Gastrocnemius medialis (tissue), 4 donors: ENCODE measurements around the gene TMEM88. TPM values are rescaled to one million over a fixed set of nuclear protein-coding genes. Genes with fewer than 3 reads are reported as not detected.

Experiments
- ATAC-seq, 2 donors: fragments of 150-250 bp; one replicate each; pipeline ENCODE4 v1.9.1; 2016
- DNase-seq, 2 donors: peaks; one replicate each; pipeline ENCODE4 v3.0.0-alpha.2; 2019
- H3K27ac ChIP-seq, 4 donors: fragments of 200-600 bp; sonication (generic); 1 replicate in 1 of 4; 2 replicates in 3 of 4; pipeline ENCODE4 v1.5.1; 2016 to 2018; ENCODE audit warnings: mild to moderate bottlenecking in 2 of 4, moderate library complexity in 1 of 4
- H3K27me3 ChIP-seq, 3 donors: fragments of 200-600 bp; sonication (generic) in 2 of 3; 1 replicate in 1 of 3; 2 replicates in 2 of 3; pipeline versions ENCODE4 v1.5.1 to v1.6.0; 2016 to 2019; ENCODE audit warnings: mild to moderate bottlenecking in 1 of 3, moderate library complexity in 1 of 3
- H3K36me3 ChIP-seq, 2 donors: fragments of 200-600 bp; sonication (generic) in 1 of 2; one replicate each; pipeline ENCODE4 v1.5.1; 2017 to 2018
- H3K4me1 ChIP-seq, 2 donors: fragments of 200-600 bp; sonication (generic) in 1 of 2; one replicate each; pipeline ENCODE4 v1.5.1; 2016 to 2017; ENCODE audit warnings: mild to moderate bottlenecking in 2 of 2
- H3K4me3 ChIP-seq, 4 donors: fragments of 200-600 bp; sonication (generic) in 3 of 4; 1 replicate in 1 of 4; 2 replicates in 3 of 4; pipeline ENCODE4 v1.5.1; 2016 to 2019; ENCODE audit warnings: mild to moderate bottlenecking in 2 of 4
- H3K9me3 ChIP-seq, 3 donors: fragments of 200-600 bp; sonication (generic) in 2 of 3; 1 replicate in 1 of 3; 2 replicates in 2 of 3; pipeline ENCODE4 v1.5.1; 2016 to 2019
- CTCF ChIP-seq, 5 experiments: fragments of 450-650 bp in 3 of 5; fragments of 200-600 bp in 2 of 5; sonication (generic) in 2 of 5; IDR thresholded peaks in 4 of 5; conservative IDR thresholded peaks in 1 of 5; 1 replicate in 4 of 5; 2 replicates in 1 of 5; pipeline ENCODE4 v1.5.1; 2016 to 2019; ENCODE audit warnings: antibody characterized with exemption in 5 of 5, mild to moderate bottlenecking in 3 of 5, moderate library complexity in 3 of 5
- POLR2A ChIP-seq, 2 donors: fragments of 450-650 bp; IDR thresholded peaks; one replicate each; pipeline ENCODE4 v1.6.1; 2017; ENCODE audit warnings: antibody characterized with exemption in 2 of 2, mild to moderate bottlenecking in 2 of 2, moderate library complexity in 2 of 2
- in situ Hi-C, 4 donors: fragments of 200-750 bp; cut with MboI; loops; one replicate each; pipeline versions ENCODE4 v1.15.0 to v1.8.0; 2017; ENCODE audit warnings: low sequenced_read_pairs in 4 of 4
- intact Hi-C: fragments of 100-400 bp; cut with DNase I; formaldehyde crosslinking; loops from one replicate; pipeline ENCODE4 v1.15.1; 2023; ENCODE audit warnings: low total_unique reads
- total RNA-seq, 4 donors: library from RNA; depleted of rRNA; stranded (reverse); fragments of >200 nt; gene quantifications; one replicate each; pipeline versions ENCODE4 v1.1.0 to v1.2.3, GENCODE V29; 2016

The TMEM88 gene
- total RNA-seq, 4 donors from 2014 or later, result 18.8 to 56.8 (median 27.9) TPM

GRCh38 chr17:7897090-7897489 lies 42.2 kb downstream of the TMEM88 start:
- DNase-seq (no peak), ATAC-seq (no peak)
- intact Hi-C loops (loop anchor here (10.0 kb wide), 1 partner anchor 152 kb away; no protein-coding TSS in a partner anchor), in situ Hi-C loops (loop anchor here in 1 of 4 donors (25.0 kb wide), 1 partner anchor 160 kb away; no protein-coding TSS in a partner anchor)
- Histone ChIP-seq H3K36me3 (peaks cover 0 to 4% of the 10 kb centered on the region in 2 donors), H3K4me1 (peaks cover 0 to 5% of the 10 kb centered on the region in 2 donors), H3K27me3 (no peaks in the 10 kb centered on the region), H3K9me3 (no peaks in the 10 kb centered on the region), H3K27ac (no peak overlapping the region), H3K4me3 (no peak overlapping the region)
- TF ChIP-seq CTCF (IDR thresholded peaks at IDR 0.05 in 4 of 5, conservative IDR thresholded peaks at IDR 0.05 in 1 of 5) (no peak), POLR2A (IDR thresholded peaks at IDR 0.05) (no peak)

DNA sequence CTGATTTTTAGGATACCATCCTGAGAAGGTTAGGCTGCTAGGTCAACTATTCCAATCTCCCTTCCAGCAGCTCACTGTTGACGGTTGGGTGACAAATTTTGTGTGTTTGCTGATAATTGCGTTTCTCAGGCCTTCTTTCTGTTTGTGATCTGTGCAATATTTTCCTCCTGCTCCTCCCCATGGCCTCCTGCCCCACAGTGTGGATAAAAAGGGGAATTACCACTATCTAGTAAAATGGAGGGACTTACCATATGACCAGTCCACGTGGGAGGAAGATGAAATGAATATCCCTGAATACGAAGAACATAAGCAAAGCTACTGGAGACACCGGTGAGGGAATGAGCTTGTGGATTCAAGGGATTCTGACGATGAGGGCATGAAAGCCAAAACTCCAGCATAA lies 42.9 kb downstream of the TMEM88 start:
- Histone ChIP-seq H3K27ac (no peak overlapping the region), H3K9me3 (no peaks in the 10 kb centered on the region), H3K36me3 (peaks cover 0 to 4% of the 10 kb centered on the region in 2 donors), H3K4me1 (peaks cover 0 to 5% of the 10 kb centered on the region in 2 donors), H3K4me3 (no peak overlapping the region), H3K27me3 (no peaks in the 10 kb centered on the region)
- in situ Hi-C loops, result loop anchor here in 1 of 4 donors (25.0 kb wide), 1 partner anchor 160 kb away; no protein-coding TSS in a partner anchor
- DNase-seq (no peak), ATAC-seq (peak; percentile 59 to 68)
- intact Hi-C loops, result loop anchor here (2.0 to 10.0 kb wide), 2 partner anchors 35 to 153 kb away; no protein-coding TSS in a partner anchor
- TF ChIP-seq POLR2A (IDR thresholded peaks at IDR 0.05) (no peak), CTCF (IDR thresholded peaks at IDR 0.05 in 4 of 5, conservative IDR thresholded peaks at IDR 0.05 in 1 of 5) (peak; percentile 28 to 51 (median 43))

GRCh38 chr17:7903154-7904103 lies 48.6 kb downstream of the TMEM88 start:
- peaks cover 0 to 23% of the 10 kb centered on the region in 2 donors for H3K36me3 ChIP-seq
- no peaks in the 10 kb centered on the region for H3K27me3 ChIP-seq
- H3K27ac ChIP-seq, result no peak overlapping the region
- H3K4me1 ChIP-seq, result no peaks in the 10 kb centered on the region
- no peaks in the 10 kb centered on the region for H3K9me3 ChIP-seq
- intact Hi-C loops (no loop called here), in situ Hi-C loops (no loop called here)
- no peak for ATAC-seq
- no peak overlapping the region for H3K4me3 ChIP-seq
- DNase-seq, result no peak
- TF ChIP-seq POLR2A (IDR thresholded peaks at IDR 0.05) (no peak), CTCF (IDR thresholded peaks at IDR 0.05 in 4 of 5, conservative IDR thresholded peaks at IDR 0.05 in 1 of 5) (no peak)

Other genes starting within 250 kb of the TMEM88 start
- gene FXR2, start 240.2 kb upstream of the TMEM88 start, total RNA-seq, result 100 to 1,000 TPM; 100 to 174 (median 140) TPM
- 10 to 100 TPM; 38.4 to 79.4 (median 60.4) TPM for gene SAT2, start 227.2 kb upstream of the TMEM88 start, total RNA-seq
- not detected for gene SHBG, start 224.9 kb upstream of the TMEM88 start, total RNA-seq
- under 1 TPM; 0.10 to 0.81 (median 0.21) TPM for gene ATP1B2, start 204.1 kb upstream of the TMEM88 start, total RNA-seq
- 10 to 100 TPM; 14.1 to 17.0 (median 15.4) TPM for gene TP53, start 167.6 kb upstream of the TMEM88 start, total RNA-seq
- gene WRAP53, start 166.6 kb upstream of the TMEM88 start, total RNA-seq, result 1 to 10 TPM; 2.6 to 5.8 (median 3.7) TPM
- under 1 TPM in 3 of 4 donors, not detected in 1; 0.13 to 0.46 (median 0.31) TPM for gene EFNB3, start 149.9 kb upstream of the TMEM88 start, total RNA-seq
- gene DNAH2, start 137.3 kb upstream of the TMEM88 start, total RNA-seq, result not detected
- 1 to 10 TPM; 1.9 to 8.2 (median 4.4) TPM for gene KDM6B, start 20.8 kb upstream of the TMEM88 start, total RNA-seq
- gene NAA38, start 2.5 kb downstream of the TMEM88 start, total RNA-seq, result 100 to 1,000 TPM in 2 of 4 donors, 10 to 100 TPM in 2; 57.4 to 133 (median 96.6) TPM
- 10 to 100 TPM in 2 of 4 donors, 1 to 10 TPM in 2; 4.1 to 14.7 (median 9.0) TPM for gene CYB5D1, start 2.9 kb downstream of the TMEM88 start, total RNA-seq
- 1 to 10 TPM; 5.4 to 7.7 (median 6.0) TPM for gene CHD3, start 33.7 kb downstream of the TMEM88 start, total RNA-seq
- 1 to 10 TPM in 1 of 4 donors, under 1 TPM in 2, not detected in 1; 0.51 to 1.2 (median 0.62) TPM for gene RNF227, start 61.2 kb downstream of the TMEM88 start, total RNA-seq
- gene KCNAB3, start 74.8 kb downstream of the TMEM88 start, total RNA-seq, result under 1 TPM in 1 of 4 donors, not detected in 3; 0.42 TPM
- 10 to 100 TPM; 19.4 to 41.7 (median 30.0) TPM for gene TRAPPC1, start 76.9 kb downstream of the TMEM88 start, total RNA-seq
- gene CNTROB, start 77.1 kb downstream of the TMEM88 start, total RNA-seq, result 10 to 100 TPM in 1 of 4 donors, 1 to 10 TPM in 3; 3.6 to 14.3 (median 7.2) TPM
- gene GUCY2D, start 147.5 kb downstream of the TMEM88 start, total RNA-seq, result not detected
- gene ALOX15B, start 184.0 kb downstream of the TMEM88 start, total RNA-seq, result 1 to 10 TPM in 1 of 4 donors, under 1 TPM in 3; 0.15 to 1.0 (median 0.69) TPM
- gene ALOX12B, start 232.7 kb downstream of the TMEM88 start, total RNA-seq, result not detected